Mammary epithelial cell (primary cell): Measurements from ENCODE around the gene EXOC3L4.

Experiments used
- CTCF ChIP-seq, 2 donors: IDR thresholded peaks in 1 of 2; conservative IDR thresholded peaks in 1 of 2; 2 replicates each; pipeline ENCODE4 v1.5.1; 2011 to 2012; ENCODE audit warnings: inconsistent platforms in 2 of 2, low read length in 2 of 2, mild to moderate bottlenecking in 2 of 2, control low read depth in 1 of 2, low read depth in 1 of 2; ENCODE audit not compliant: insufficient read depth in 1 of 2; ENCODE audit errors: extremely low read depth in 1 of 2
- EZH2 ChIP-seq: IDR thresholded peaks from 2 replicates; pipeline ENCODE4 v1.6.1; 2012; ENCODE audit warnings: low read length, inconsistent platforms, borderline replicate concordance

GRCh38 chr14:103130017-103130764 is 35.7 kb downstream of the EXOC3L4 start:
- TF ChIP-seq CTCF (conservative IDR thresholded peaks at IDR 0.05 in 1 of 2, IDR thresholded peaks at IDR 0.05 in 1 of 2; ENCODE audit: extremely low read depth in 1 of 2, insufficient read depth in 1 of 2, low read depth in 1 of 2, low read length in 2 of 2) = no peak
- TF ChIP-seq EZH2 = no peak
